Prostate gland (tissue), 2 donors: ENCODE measurements around the gene SLC25A31.

Experiments
- CTCF ChIP-seq, 4 experiments: fragments of 200-600 bp in 2 of 4; fragments of 450-650 bp in 2 of 4; sonication (generic) in 2 of 4; IDR thresholded peaks; 1 replicate in 3 of 4; 2 replicates in 1 of 4; pipeline ENCODE4 v1.5.1; 2016 to 2019; ENCODE audit warnings: antibody characterized with exemption in 4 of 4, mild to moderate bottlenecking in 2 of 4, moderate library complexity in 2 of 4
- POLR2A ChIP-seq: fragments of 450-650 bp; IDR thresholded peaks from one replicate; pipeline ENCODE4 v1.6.1; 2016; ENCODE audit warnings: antibody characterized with exemption, mild to moderate bottlenecking

- TF ChIP-seq CTCF (IDR thresholded peaks at IDR 0.05) = no peak
- no peak for TF ChIP-seq POLR2A
These were observed 79.1 kb downstream of the SLC25A31 start for GRCh38 chr4:127809173-127809800.
